ENCODE results near the gene EDAR. TPM values are rescaled to one million over a fixed set of nuclear protein-coding genes. Genes with fewer than 3 reads are reported as not detected.

EDAR gene
- total RNA-seq, 1 donor from 2014 or later, result 0.05 TPM

- DNase-seq (ENCODE audit: low read depth), result no peak
These were observed 48.9 kb downstream of the EDAR start for GRCh38 chr2:108940156-108940555.

- DNase-seq (ENCODE audit: low read depth), result no peak
These were observed 50.8 kb downstream of the EDAR start for GRCh38 chr2:108938077-108938710.

GRCh38 chr2:108937367-108938017, 51.5 kb downstream of the EDAR start:
- DNase-seq (ENCODE audit: low read depth), result no peak

GRCh38 chr2:108936866-108937265, 52.2 kb downstream of the EDAR start:
- no peak for DNase-seq (ENCODE audit: low read depth)

GRCh38 chr2:108936076-108936864, 52.8 kb downstream of the EDAR start:
- DNase-seq (ENCODE audit: low read depth), result no peak

- peak; percentile 64 for DNase-seq (ENCODE audit: low read depth)
These were observed 53.7 kb downstream of the EDAR start for GRCh38 chr2:108935271-108935741.

- no peak for DNase-seq (ENCODE audit: low read depth)
These were observed 54.3 kb downstream of the EDAR start for GRCh38 chr2:108934583-108935245.

GRCh38 chr2:108934151-108934550, 54.9 kb downstream of the EDAR start:
- no peak for DNase-seq (ENCODE audit: low read depth)

GRCh38 chr2:108933691-108934117, 55.3 kb downstream of the EDAR start:
- DNase-seq (ENCODE audit: low read depth), result no peak

GRCh38 chr2:108932736-108933332, 56.2 kb downstream of the EDAR start:
- DNase-seq (ENCODE audit: low read depth), result no peak

GRCh38 chr2:108931372-108931771, 57.6 kb downstream of the EDAR start:
- DNase-seq (ENCODE audit: low read depth), result no peak

- no peak for DNase-seq (ENCODE audit: low read depth)
These were observed 59.1 kb downstream of the EDAR start for GRCh38 chr2:108929807-108930425.

GRCh38 chr2:108928660-108929377, 60.2 kb downstream of the EDAR start:
- DNase-seq (ENCODE audit: low read depth), result no peak

- peak; percentile 48 for DNase-seq (ENCODE audit: low read depth)
These were observed 60.9 kb downstream of the EDAR start for GRCh38 chr2:108927936-108928659.

- no peak for DNase-seq (ENCODE audit: low read depth)
These were observed 61.6 kb downstream of the EDAR start for GRCh38 chr2:108927405-108927804.

GRCh38 chr2:108926561-108927380, 62.2 kb downstream of the EDAR start:
- no peak for DNase-seq (ENCODE audit: low read depth)

- no peak for DNase-seq (ENCODE audit: low read depth)
These were observed 63.3 kb downstream of the EDAR start for GRCh38 chr2:108925735-108926134.

- no peak for DNase-seq (ENCODE audit: low read depth)
These were observed 63.7 kb downstream of the EDAR start for GRCh38 chr2:108925286-108925685.

Measured in renal cortical epithelial cell (primary cell).